HG03354 (cell line): ENCODE data around the gene TBX5.

ENCODE experiments used
- ATAC-seq: cut with Tn5 transposase; IDR thresholded peaks from one replicate; pipeline ENCODE4 v1.9.1; 2021; ENCODE audit warnings: mild to moderate bottlenecking; ENCODE audit not compliant: unreplicated experiment, poor library complexity, severe bottlenecking

TBX5 gene

DNA sequence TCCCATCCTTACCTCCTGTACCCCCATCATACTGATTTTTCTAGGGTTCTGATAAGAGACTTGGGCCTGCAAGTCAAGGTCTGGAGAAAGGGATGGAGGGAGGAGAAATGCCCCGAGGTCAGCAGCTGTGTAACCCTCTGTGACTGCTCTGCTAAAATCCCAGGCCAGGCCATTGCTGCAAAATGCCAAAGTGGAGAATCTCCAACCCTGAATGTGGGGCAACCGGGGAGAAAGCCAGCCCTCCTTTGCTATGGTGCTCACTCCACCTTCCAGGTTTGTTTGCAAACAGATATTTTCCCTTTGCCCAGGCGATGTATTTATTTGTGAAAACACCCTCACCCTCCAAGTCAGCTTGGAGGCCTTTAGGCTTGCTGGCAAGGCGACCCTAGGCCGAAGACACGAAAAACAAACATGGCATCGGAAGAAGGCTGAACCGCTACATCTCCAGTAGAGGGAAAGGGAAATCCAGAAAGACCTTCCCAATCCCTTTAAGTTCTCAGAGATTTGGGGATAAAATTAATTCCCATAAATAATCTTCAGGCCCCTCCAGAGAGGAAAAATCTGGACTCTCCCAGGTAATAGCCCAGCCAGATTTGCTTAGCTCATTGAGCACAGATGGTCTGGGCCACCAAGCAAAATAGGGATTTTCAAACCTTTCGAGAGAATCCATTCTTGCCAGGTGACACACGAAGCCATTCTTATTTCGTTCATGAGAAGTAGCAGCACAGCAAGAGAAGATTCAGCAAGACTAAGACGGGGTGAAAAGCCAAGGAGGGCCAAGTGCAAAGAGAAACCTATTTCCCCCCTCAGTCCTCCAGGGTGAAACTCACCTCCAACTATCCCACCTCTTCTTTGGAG, 1.3 kb upstream of the TBX5 start:
- ATAC-seq = no peak

DNA sequence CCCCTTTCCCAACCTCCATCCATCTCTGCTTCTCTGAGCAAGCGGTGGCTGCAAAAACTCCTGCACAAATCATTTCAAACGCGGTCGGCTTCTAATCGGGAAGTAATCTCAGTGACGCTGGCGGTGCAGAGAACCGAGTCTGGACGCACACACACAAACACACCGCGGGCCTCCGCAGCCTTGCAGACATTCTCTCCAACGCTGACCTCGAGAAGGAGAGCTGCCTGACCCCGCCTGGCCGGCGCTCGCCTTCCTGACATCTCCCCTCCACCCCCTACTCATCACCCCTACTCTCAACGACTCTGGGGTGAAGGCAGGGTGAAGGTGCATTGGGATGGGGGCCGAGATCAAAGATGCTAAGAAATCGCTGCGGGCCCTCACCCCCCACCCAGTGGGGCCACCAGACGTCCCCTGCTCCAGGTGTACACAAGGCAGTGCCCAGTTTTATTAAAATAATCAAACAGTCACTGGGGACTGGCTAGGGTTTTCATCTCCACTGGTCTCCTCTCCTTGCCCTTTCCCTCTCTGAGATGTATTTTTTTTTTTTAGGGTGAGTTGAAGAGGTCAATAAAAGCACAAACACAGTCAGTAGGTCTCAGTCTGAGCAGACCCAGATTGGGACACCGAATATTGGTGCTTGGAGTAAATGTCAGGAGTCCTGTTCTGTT, 506 bp upstream of the TBX5 start:
- no peak for ATAC-seq

DNA sequence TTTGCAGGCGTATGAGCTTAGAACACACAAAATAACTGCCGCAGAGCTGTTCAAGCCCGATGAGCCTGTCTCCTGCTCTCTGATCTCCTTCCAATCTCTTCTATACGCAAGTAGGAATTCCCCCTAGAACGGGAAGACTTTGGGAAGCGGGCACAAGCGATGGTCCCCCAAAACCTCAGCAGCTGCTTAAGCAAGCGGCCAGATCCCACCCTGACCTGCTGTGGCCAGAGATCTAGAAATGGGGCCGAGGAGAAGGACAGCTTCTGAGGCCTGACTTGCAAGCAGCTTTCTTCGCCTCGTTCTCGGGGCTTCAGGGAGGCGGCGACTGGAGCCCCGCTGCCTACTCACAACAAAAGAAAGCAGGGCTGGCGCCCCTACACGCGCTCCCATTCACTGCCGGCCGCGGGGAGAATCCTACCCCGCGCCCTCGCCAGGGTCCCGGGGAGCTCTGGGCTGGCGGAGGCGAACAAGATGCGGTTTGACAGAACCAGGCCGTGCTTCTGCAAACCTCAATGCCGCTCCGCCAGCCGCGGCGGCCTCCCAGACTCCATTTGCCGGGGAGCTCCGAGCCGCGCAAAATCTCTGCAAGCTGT, 922 bp downstream of the TBX5 start:
- no peak for ATAC-seq

DNA sequence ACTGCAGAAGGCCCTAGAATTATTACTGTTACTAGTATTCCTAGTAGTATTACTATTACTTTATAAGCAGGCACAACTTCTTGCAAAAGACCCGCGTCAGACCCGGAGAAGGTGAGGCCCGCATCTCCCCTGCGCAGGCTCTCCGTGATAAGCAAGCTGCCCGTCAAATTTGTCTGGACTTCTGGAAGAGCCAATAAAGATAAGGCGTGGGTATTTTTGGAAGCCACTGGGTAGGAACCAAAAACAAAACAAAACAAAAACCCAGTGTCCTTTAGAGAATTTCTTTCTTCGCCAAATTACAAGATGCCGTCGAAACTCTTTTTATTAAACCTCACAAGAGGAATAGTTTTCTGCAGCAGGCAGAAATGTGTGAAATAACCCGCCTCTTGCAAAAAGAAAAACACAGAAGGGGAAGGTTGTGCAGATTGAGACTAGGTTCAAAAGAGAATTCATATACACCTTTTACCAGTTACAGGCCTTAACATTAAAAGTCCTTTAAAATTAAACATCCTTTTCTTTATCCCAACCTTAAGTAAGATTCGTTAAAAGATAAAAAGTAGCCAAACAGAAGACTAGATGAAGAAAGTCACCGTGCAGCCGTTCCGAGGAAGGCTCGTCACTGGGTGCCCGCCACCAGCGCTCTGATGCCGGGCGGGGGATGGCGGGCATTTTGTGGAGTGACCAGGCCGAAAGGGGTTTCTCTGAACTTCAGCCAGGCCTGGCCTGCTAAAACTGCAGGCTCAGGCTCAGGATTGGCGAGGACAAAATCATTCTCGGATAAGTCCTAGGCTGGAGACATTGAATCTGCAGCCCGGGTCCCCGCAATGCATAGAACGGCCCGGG, 1.6 kb downstream of the TBX5 start:
- ATAC-seq = no peak

DNA sequence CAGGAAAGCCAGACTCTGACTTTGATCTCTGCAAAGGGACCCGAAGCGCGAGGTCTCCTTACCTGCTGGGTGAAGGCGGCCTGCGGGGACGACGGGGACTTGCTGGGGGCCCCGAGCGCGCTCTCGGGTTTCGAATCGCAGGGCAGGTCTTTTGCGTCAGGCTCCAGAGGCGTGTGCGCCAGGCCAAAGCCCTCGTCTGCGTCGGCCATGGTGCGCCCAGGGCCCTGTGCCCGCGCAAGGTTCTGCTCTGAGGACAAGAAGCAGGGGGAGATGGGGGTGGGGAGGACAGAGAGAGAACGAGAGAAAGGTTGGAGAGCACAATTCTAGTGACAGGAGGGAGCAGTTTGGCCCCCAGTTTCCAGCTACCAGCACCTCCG, 2.3 kb downstream of the TBX5 start:
- ATAC-seq = no peak

DNA sequence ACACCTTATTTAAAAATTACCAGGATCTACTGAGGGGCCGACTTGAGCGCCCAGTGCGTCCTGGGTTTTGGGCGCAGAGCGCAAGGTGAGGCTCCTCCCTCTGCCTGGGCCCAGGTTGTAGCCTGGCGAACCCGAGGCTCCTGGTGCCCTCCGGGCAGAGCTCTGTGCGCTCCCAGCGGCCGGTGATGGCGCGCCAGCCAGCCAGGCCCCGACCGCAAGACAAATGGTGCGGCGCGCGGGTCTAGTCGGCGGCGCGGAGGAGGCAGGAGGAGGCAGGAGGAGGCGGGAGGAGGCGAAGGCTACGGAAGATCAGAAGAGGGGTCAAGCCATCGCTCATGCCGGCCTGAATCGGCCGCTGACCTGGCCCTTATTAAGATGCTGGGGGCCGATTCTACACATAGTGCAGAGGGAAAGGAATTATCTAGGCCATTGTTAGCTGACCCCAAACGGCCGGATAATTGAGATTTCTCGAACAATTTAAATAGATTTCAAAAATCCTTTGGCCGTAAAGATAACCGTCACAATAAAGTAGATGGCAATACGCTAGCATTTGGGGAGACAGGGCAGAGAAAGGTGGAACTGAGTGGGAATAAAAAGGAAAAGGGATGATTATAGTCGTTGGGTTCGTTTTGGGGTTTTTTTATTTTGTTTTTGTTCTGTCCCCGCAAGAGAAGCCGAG, 2.8 kb downstream of the TBX5 start:
- ATAC-seq = no peak

DNA sequence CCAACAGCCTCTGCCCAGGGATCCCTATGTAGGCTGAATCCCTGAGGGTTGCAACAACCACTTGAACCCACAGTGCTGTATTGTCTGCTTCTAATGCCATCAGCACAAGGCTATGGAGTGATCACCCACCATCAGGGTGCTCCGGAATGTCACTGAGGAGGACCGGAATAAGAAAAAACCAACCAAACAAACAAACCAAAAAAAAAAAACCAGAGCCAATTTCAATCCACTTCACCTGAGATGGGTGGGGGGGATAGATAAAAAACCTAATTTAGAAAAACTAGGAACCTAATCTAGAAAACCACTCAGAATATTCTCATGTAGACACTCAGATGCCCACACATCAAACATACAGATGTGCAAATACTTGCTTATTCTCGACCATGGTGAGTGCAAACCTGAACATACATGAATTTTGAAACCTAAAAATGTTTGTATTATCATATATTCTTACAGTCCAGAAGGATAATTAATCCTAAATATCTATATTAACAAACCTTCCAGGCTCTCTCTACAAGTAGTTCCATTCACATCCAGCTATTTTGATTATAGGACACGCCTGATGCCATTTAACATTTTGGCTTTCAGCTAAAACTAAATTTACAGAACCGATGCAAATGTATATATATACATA, 3.7 kb downstream of the TBX5 start:
- ATAC-seq = no peak

DNA sequence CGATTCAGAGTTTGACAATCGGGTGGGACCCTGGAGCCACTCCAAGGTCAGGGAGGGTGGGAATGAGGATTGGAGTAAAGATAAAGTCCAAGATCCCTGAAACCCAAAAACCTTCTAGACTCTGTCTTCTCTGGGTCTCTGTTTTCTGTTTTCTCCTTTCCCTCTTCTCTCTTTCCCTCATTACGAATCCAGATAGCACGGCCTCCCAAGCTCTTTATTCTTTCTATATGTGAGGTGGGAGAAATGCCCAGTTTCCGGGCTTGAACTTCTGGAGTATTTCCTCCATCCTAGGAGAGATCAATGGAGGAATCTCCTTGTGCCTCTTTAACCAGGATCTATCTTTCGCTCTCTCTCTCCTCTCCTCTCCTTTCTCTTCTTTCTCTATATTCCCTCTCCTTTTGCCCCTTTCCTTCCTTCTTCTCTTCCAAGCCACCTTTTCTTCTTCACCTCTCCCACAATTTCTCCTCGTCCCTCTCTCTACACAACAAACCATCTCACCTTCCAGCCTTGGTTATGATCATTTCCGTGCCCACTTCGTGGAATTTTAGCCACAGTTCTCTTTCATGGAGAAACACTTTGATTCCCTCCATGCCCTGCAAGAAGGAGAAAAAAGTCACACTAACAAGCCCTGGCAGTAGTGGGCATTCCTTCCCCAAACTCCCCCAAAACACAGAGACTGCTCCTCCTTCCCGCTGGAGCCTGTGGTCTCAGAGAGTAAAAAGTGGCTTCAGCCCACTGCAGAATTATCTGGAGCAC, 4.4 kb downstream of the TBX5 start:
- no peak for ATAC-seq

DNA sequence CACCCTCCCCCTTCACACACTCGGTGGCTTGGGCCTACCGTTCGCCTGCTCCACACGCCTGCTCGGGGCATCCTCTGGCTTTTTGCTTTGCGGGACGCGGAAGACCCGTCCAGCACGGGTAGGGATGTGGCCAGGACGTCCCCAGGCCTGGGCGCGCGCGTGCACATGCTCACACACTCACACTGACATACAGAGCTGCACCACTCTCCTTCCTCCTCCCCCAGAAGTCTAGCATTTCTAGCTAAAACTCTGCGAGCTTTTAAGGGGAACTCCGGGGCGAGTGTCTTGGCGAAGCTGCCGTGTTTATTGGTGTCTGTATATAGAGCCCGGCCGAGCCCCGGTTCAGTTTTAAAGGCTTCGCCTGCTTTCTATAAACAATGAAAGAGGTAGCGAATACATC, 5.0 kb downstream of the TBX5 start:
- no peak for ATAC-seq

DNA sequence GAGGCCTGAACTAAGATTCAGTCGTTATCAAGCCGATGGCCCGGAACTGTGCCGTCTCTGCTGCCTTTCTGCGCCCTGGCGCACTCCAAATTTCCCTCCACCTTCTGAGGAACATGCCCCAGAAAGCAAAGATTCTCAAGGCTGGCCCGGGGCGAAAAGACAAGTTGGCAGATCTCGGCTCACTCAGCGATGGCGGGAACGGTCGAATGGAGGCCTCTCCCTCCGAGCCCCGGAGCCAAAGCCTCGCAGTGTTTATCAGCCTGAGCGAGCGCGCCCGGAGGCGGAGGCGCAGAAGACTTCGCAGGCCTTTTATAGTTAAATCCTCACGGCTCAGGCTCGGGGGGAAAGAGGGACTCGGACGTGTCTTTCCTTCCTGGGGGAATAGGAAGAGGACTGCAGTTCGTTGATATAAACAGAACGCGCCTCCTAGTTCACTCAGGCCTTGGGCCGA, 5.6 kb downstream of the TBX5 start:
- ATAC-seq = no peak

DNA sequence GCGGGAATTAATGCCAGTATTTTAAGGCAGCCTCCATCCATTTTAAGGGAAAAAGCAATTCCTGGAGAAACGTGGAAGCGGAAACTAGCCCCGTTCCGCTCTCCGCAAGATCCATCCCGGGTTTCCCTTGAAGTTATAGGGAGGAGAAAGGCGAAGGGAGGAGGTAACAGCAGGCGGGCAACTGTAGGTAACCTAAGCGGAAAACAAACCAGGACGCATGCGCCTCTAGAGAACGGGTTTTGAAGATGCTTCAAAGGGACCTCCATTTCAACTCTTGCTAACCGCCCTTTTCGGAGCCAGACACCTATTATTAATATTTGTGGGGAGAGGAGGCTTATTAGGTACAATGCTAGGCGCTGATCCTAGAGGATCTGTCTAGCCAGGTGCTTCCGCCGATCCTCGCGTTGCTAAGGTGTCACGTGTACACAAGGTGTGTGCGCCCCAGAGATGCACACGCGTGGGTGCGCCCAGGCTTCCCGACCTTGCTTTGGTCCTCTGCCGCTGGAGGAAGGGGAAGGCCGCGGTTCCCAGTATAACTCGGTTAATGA, 6.2 kb downstream of the TBX5 start:
- no peak for ATAC-seq

DNA sequence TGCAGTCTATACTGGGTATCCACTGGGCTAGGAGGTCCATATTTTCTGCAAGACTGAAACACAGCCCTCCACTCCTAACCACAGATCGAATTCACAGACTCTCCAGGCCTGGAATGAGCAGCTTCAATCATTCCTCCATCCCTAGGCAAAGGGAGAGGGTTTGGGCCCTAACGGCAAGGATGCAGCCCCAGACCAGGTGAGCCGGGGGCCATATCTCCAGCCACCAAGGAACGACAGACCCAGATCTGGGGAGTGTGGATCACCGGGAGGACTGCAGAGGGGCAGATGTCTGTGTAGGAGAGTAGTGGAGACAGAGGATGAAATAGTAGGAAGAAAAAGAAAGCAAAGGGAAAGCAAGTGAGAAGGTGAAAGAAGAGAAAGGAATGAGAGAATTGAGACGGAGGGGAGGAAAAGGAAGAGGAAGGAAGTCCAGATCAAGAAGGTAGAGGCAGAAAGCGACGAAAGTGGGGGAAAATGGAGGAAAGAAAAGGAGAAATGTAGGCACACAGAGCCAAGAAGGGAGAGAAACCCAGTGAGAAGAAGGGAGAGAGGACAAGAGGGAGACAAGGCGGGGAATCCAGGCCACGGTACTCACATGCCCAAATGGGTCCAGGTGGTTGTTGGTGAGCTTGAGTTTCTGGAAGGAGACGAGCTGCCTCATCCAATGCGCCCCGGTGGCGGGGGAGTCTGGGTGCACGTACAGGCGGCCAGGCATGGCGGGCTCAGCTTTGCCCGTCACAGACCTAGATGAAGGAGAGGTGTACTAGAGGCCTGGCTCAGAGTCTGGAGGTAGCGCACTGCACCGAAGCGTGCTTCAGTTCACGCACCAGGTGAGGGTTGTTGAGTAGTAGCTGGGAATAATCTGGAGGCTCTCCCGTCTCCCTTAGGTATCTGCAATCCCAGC, 7.7 kb downstream of the TBX5 start:
- ATAC-seq = no peak

DNA sequence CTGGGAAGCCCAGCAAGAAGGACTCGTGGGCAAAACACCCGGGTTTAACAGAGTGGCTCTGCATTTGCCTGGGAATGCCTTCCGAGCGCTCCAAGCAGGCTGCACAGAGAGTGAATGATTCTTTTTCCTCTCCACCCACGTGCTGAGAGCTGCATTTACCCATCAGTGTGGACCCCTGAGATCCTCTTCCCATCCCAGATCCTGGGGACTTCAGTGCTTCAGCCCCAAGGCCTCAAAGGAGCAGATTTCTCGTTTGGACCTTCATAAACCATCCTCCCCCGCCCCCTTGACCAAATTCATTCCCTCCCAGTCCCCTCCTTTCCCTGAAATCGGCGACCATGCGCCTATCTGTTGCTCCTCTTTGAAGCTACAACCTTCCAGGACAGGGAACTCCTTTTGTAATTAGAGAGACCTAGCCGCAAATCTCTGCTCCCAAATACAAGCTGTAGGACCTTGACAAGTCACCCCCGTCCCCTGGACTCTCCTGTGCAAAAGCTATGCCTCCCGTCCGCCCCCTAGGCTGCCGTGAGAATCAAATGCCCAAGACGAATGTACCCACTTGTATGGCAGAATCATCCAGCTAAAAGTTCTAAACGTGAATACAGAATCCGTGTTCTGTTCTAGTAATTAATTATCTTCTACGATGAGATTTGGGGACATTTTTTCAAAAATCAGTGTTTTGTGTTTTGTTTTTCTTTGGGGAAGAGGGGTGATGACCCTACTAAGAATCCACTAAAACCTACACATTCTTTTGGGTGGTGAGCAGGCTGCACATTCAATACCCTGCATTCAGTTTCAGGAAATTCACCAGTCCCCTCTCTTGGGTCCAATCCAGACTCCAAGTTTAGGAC, 8.8 kb downstream of the TBX5 start:
- ATAC-seq = no peak

DNA sequence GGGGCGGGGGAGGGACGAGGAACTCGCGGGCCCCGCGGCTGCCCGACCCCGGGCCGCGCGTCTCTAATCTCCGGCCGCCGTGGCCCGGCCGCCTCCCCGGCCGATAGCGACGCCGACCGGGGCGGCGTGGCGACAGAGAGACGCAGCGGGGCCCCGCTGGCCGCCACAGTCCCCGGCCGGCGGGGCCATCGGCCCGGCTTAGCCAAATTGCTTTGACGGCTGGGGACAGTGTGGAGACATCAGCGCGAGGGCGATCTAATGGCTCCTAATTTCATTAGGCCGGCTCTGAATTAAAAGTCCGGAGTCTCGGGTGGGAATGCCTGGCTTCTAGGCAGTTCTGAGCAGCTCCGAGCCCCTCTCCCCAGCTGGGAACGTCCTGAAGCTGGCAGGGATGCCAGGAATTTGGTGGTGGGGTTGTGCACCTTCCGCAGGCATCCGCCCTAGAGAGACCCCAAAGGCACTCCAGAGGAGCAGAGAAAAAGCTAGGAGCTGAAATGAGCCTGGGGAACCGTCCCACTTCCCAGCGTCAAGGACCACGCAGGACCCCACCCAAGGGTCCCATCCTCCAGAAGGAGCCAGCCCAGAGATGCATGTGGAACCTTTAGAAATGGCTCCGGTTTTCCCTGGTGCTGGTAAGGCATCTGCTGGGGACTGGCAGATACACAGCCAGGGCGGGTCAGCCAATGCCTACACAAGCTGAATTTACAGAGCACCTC, 9.6 kb downstream of the TBX5 start:
- no peak for ATAC-seq

DNA sequence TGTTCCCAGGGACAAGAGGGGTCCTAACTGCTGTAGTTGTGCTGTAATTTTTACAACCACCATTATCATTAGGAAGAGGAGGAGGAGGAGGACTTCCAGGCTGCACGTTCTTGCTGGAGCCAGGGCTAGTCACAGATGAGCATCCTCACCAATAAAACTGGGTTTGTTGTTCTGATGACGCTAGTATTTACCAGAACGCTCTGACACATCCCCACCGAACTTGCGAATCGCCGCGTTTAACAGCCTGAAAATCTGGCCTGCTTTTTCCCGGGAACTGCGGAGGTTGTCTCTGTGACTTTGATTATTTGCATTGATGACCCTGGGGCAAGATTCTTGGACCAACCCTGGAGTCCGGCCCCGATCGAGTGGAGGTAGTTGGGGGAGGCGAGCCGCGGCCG, 10.2 kb downstream of the TBX5 start:
- ATAC-seq = no peak

DNA sequence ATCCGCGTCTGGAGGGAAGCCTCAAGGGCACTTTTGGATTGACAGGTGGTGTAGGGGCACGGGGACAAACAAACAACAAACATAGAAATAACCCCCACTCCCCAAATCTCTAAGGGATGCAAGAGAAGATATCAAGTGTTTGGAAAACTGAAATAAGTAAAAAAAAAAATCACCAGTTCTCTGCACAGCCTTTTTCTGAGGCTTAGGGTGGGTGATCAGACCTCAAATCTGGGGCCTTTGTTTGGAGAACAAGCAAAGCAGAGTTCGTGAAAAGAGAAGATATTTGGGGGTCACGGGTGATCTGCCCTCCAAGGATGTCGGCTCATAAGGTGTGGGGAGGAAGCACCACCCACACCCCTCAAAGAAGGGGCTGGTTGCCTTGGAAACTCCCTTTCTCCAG, 10.7 kb downstream of the TBX5 start:
- no peak for ATAC-seq
